ENCODE results near the gene SBF2. TPM values are rescaled to one million over a fixed set of nuclear protein-coding genes. Genes with fewer than 3 reads are reported as not detected.

The SBF2 gene
- total and polyA plus RNA-seq, 2 donors (not counting 3 experiments of a cell fraction or from before 2014, with no cell fraction given) = 15.4 to 42.4 TPM

GRCh38 chr11:9758637-9759518 is 535.1 kb downstream of the SBF2 start:
- Histone ChIP-seq H3K79me2 (ENCODE audit: control insufficient read depth, insufficient read depth, low read length) (no peaks in the 10 kb centered on the region), H3K4me3 (replicated peaks in 1 of 3; ENCODE audit: insufficient read depth in 1 of 3, low read depth in 1 of 3, low read length in 3 of 3) (peak overlapping the region in 2 of 3 experiments; percentile 33 to 37), H4K20me1 (replicated peaks; ENCODE audit: control insufficient read depth, extremely low read depth, insufficient read depth, low read length) (no peaks in the 10 kb centered on the region), H3K36me3 (ENCODE audit: control insufficient read depth in 2 of 2, extremely low read depth in 1 of 2, insufficient read depth in 2 of 2, low read length in 2 of 2) (no peaks in the 10 kb centered on the region), H2AFZ (ENCODE audit: low read depth, low read length) (peak overlapping the region; percentile 61), H3K9ac (replicated peaks; ENCODE audit: extremely low read depth, insufficient read depth, low read length) (peak overlapping the region; percentile 83), H3K9me3 (replicated peaks; ENCODE audit: control insufficient read depth, insufficient read depth, low read length) (no peaks in the 10 kb centered on the region), H3K9me1 (replicated peaks; ENCODE audit: control insufficient read depth, extremely low read depth, insufficient read depth, low read length) (no peaks in the 10 kb centered on the region), H3K27me3 (ENCODE audit: control insufficient read depth in 2 of 2, insufficient read depth in 2 of 2, low read length in 2 of 2) (no peaks in the 10 kb centered on the region), H3K27ac (ENCODE audit: insufficient read depth, low read depth, low read length) (peak overlapping the region; percentile 67), H3K4me1 (ENCODE audit: control insufficient read depth, extremely low read depth, insufficient read depth, low read length) (peaks cover 33% of the 10 kb centered on the region), H3K4me2 (ENCODE audit: insufficient read depth, low read length) (peak overlapping the region; percentile 75)
- DNase-seq (ENCODE audit: low read depth, low spot score) (peak; percentile 92), FAIRE-seq (peak; percentile 76)
- BruUV-seq (replicated peaks) = no TSS peak
- POLR2A ChIA-PET = interaction anchor here (0.7 to 3.4 kb wide), 7 partner anchors 39 to 567 kb away, joined by 3 to 43 read pairs (median 5); partner anchors contain the start of genes ADM and SWAP70
- TF ChIP-seq CTCF (IDR thresholded peaks at IDR 0.05; ENCODE audit: extremely low read depth in 1 of 2, insufficient read depth in 1 of 2, low read depth in 1 of 2, low read length in 2 of 2) = peak; percentile 15 to 48
- TF ChIP-seq GATA2 (IDR thresholded peaks at IDR 0.05; ENCODE audit: insufficient read depth, insufficient read length, low read depth, low read length) = peak; percentile 39
- TF ChIP-seq FOS (IDR thresholded peaks at IDR 0.05; ENCODE audit: borderline replicate concordance, insufficient read depth, low read length) = no peak
- TF ChIP-seq POLR2AphosphoS5 (IDR thresholded peaks at IDR 0.05; ENCODE audit: insufficient read depth, low read depth, low read length) = peak; percentile 76
- dilution Hi-C loops (cut with MboI; ENCODE audit: extremely low pct_ligation_motif_present, low sequenced_read_pairs) = no loop called here
- CTCF ChIA-PET = interaction anchor here (0.6 to 5.2 kb wide), 43 partner anchors 10 to 976 kb away, joined by 3 to 104 read pairs (median 3); partner anchors contain the start of genes ADM and WEE1
- intact Hi-C loops (cut with micrococcal nuclease) = loop anchor here (1.0 to 5.0 kb wide), 14 partner anchors 94 to 976 kb away; no protein-coding TSS in a partner anchor
